Loucy (cell line): ENCODE data around the gene PILRB.

ENCODE experiments used
- H2AFZ ChIP-seq: fragments of 200-600 bp; sonication (generic); 2 replicates; pipeline ENCODE4 v1.6.0; 2016; ENCODE audit warnings: antibody characterized with exemption, mild to moderate bottlenecking, low read length, moderate library complexity
- H3F3A ChIP-seq: fragments of 200-600 bp; 2 replicates; pipeline ENCODE4 v1.6.0; 2016; ENCODE audit warnings: antibody characterized with exemption, low read depth, mild to moderate bottlenecking
- H3K27me3 ChIP-seq: fragments of 200-600 bp; sonication (generic); 2 replicates; pipeline ENCODE4 v1.6.1; 2014; ENCODE audit warnings: low read length, mild to moderate bottlenecking; ENCODE audit not compliant: insufficient read depth, poor library complexity, severe bottlenecking
- H3K36me3 ChIP-seq: fragments of 200-600 bp; sonication (generic); 2 replicates; pipeline ENCODE4 v1.6.1; 2016; ENCODE audit warnings: low read length; ENCODE audit not compliant: insufficient read depth
- H3K4me1 ChIP-seq: fragments of 200-600 bp; sonication (generic); 2 replicates; pipeline ENCODE4 v1.5.1; 2014; ENCODE audit warnings: low read length, mild to moderate bottlenecking; ENCODE audit not compliant: insufficient read depth, poor library complexity, severe bottlenecking
- H3K4me2 ChIP-seq: fragments of 200-600 bp; sonication (generic); 2 replicates; pipeline ENCODE4 v1.6.0; 2014; ENCODE audit warnings: antibody characterized with exemption, low read length, low read depth, mild to moderate bottlenecking; ENCODE audit not compliant: poor library complexity, severe bottlenecking
- H3K4me3 ChIP-seq: fragments of 200-600 bp; sonication (generic); 2 replicates; pipeline ENCODE4 v1.5.1; 2014; ENCODE audit warnings: low read length, mild to moderate bottlenecking, mixed read lengths; ENCODE audit not compliant: poor library complexity, severe bottlenecking
- H3K79me2 ChIP-seq: fragments of 200-600 bp; sonication (generic); 2 replicates; pipeline ENCODE4 v1.6.1; 2014; ENCODE audit warnings: low read length; ENCODE audit not compliant: insufficient read depth
- H3K9ac ChIP-seq: fragments of 200-600 bp; sonication (generic); 2 replicates; pipeline ENCODE4 v1.6.0; 2014; ENCODE audit warnings: mild to moderate bottlenecking, low read depth, low read length, moderate library complexity; ENCODE audit not compliant: poor library complexity, severe bottlenecking
- H3K9me2 ChIP-seq: fragments of 200-600 bp; sonication (generic); replicated peaks from 2 replicates; pipeline ENCODE4 v1.6.1; 2016; ENCODE audit warnings: low read depth, low read length, mixed read lengths
- H3K9me3 ChIP-seq: fragments of 200-600 bp; sonication (generic); 2 replicates; pipeline ENCODE4 v1.6.1; 2014; ENCODE audit warnings: mild to moderate bottlenecking, antibody characterized with exemption, low read length, low read depth; ENCODE audit not compliant: insufficient read depth
- H4K20me1 ChIP-seq: fragments of 200-600 bp; sonication (generic); 2 replicates; pipeline ENCODE4 v1.6.0; 2014; ENCODE audit warnings: antibody characterized with exemption, low read length, mild to moderate bottlenecking; ENCODE audit not compliant: insufficient read depth, poor library complexity, severe bottlenecking
- CTCF ChIP-seq: fragments of 200-600 bp; sonication (generic); conservative IDR thresholded peaks from 2 replicates; pipeline ENCODE4 v1.5.1; 2014; ENCODE audit warnings: mild to moderate bottlenecking, antibody characterized with exemption, low read length
- EZH2phosphoT487 ChIP-seq: fragments of 200-600 bp; IDR thresholded peaks from 2 replicates; pipeline ENCODE4 v1.6.1; 2018; ENCODE audit warnings: antibody characterized with exemption, mild to moderate bottlenecking, moderate library complexity, borderline replicate concordance

Gene PILRB

DNA sequence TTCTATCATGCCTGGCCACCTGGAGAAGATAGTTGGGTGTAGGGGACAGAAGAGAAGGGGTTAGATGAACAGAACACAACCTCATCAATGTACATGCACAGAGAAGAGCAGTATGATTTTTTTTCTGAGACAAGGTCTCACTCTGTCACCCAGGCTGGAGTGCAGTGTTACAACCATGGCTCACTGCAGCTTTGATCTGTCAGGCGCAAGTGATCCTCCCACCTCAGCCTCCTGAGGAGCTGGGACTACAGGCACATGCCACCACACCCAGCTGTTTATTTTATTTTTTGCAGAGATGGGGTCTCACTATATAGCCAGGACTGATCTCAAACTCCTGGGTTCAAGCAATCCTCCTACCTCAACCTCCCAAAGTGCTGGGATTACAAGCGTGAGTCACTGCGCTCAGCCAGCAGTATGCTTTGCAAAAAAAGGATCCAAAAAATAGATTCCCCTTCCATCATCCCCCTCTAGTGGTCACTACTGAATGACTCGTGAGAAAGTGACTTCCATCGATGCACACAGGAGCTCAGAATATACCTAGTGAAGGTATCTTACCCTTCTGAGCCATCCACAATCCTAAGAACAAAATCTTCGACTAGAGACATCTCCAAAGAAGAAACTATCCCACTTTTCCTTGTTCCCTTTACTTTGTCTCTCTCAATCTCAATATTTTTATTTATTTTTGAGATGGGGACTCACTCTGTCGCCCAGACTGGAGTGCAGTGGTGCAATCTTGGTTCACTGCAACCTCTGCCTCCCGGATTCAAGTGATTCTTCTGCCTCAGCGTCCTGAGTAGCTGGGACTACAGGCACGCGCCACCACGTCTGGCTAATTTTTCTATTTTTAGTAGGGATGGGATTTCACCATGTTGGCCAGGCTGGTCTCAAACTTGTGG is 49.6 kb downstream of the PILRB start:
- H3K4me3 ChIP-seq, result no peak overlapping the region
- no peak overlapping the region for H3K4me2 ChIP-seq

GRCh38 chr7:100411101-100411500 is 53.2 kb downstream of the PILRB start:
- Histone ChIP-seq H3K4me1 (no peaks in the 10 kb centered on the region), H3F3A (no peaks in the 10 kb centered on the region), H2AFZ (no peak overlapping the region), H3K27me3 (no peaks in the 10 kb centered on the region), H3K79me2 (no peaks in the 10 kb centered on the region), H3K9me3 (no peaks in the 10 kb centered on the region), H4K20me1 (no peaks in the 10 kb centered on the region), H3K36me3 (no peaks in the 10 kb centered on the region), H3K4me3 (no peak overlapping the region), H3K9me2 (no peaks in the 10 kb centered on the region), H3K9ac (no peak overlapping the region), H3K4me2 (no peak overlapping the region)
- TF ChIP-seq CTCF (no peak), EZH2phosphoT487 (no peak)

More for the DNA sequence above, 49.6 kb downstream of the PILRB start:
- Histone ChIP-seq H3F3A (no peaks in the 10 kb centered on the region), H3K9me3 (no peaks in the 10 kb centered on the region), H3K79me2 (no peaks in the 10 kb centered on the region), H4K20me1 (no peaks in the 10 kb centered on the region), H3K27me3 (no peaks in the 10 kb centered on the region), H2AFZ (no peak overlapping the region), H3K36me3 (no peaks in the 10 kb centered on the region), H3K9ac (no peak overlapping the region), H3K9me2 (no peaks in the 10 kb centered on the region), H3K4me1 (no peaks in the 10 kb centered on the region)
- TF ChIP-seq CTCF, result peak; percentile 73
- no peak for TF ChIP-seq EZH2phosphoT487

GRCh38 chr7:100413346-100413745 is 55.4 kb downstream of the PILRB start:
- H3K27me3 ChIP-seq, result no peaks in the 10 kb centered on the region
- H3K4me1 ChIP-seq, result no peaks in the 10 kb centered on the region
- no peak overlapping the region for H3K9ac ChIP-seq
- H3F3A ChIP-seq, result no peaks in the 10 kb centered on the region
- H3K4me2 ChIP-seq, result no peak overlapping the region
- H3K9me3 ChIP-seq, result no peaks in the 10 kb centered on the region
- no peak for TF ChIP-seq CTCF
- no peak for TF ChIP-seq EZH2phosphoT487
- H2AFZ ChIP-seq, result no peak overlapping the region
- no peaks in the 10 kb centered on the region for H3K36me3 ChIP-seq
- no peaks in the 10 kb centered on the region for H3K9me2 ChIP-seq
- H4K20me1 ChIP-seq, result no peaks in the 10 kb centered on the region
- H3K4me3 ChIP-seq, result no peak overlapping the region
- no peaks in the 10 kb centered on the region for H3K79me2 ChIP-seq
